HCT116 (cell line): ENCODE data around the gene ZBTB17.

Source experiments
- EZH2 ChIP-seq: fragments of 200-600 bp; sonication (generic); IDR thresholded peaks from 2 replicates; pipeline ENCODE4 v1.6.1; 2017; ENCODE audit warnings: antibody characterized with exemption, mixed run types
- EZH2phosphoT487 ChIP-seq: fragments of 200-600 bp; IDR thresholded peaks from 2 replicates; pipeline ENCODE4 v1.6.1; 2018; ENCODE audit warnings: antibody characterized with exemption, borderline replicate concordance
- POLR2A ChIP-seq: IDR thresholded peaks from 2 replicates; pipeline ENCODE4 v1.7.0; 2011; ENCODE audit warnings: borderline replicate concordance; ENCODE audit not compliant: insufficient read depth, insufficient read length; ENCODE audit errors: extremely low read depth
- SRF ChIP-seq: IDR thresholded peaks from 2 replicates; pipeline ENCODE4 v1.6.1; 2012; ENCODE audit warnings: low read depth
- TF ChIP-seq, protein P1 (sequence below), 3 experiments: fragments of 200-600 bp in 1 of 3; sonication (generic) in 1 of 3; IDR thresholded peaks in 2 of 3; conservative IDR thresholded peaks in 1 of 3; 2 replicates each; pipeline ENCODE4 v1.5.1; 2012 to 2017; ENCODE audit warnings: low read depth in 2 of 3, low read length in 2 of 3, antibody characterized with exemption in 1 of 3, borderline replicate concordance in 1 of 3, control low read depth in 1 of 3, mild to moderate bottlenecking in 1 of 3, mixed read lengths in 1 of 3, mixed run types in 1 of 3, moderate library complexity in 1 of 3; ENCODE audit not compliant: insufficient read depth in 1 of 3
- TF ChIP-seq, protein P2 (sequence below): IDR thresholded peaks from 2 replicates; pipeline ENCODE4 v1.6.1; 2012; ENCODE audit warnings: low read depth

DNA sequence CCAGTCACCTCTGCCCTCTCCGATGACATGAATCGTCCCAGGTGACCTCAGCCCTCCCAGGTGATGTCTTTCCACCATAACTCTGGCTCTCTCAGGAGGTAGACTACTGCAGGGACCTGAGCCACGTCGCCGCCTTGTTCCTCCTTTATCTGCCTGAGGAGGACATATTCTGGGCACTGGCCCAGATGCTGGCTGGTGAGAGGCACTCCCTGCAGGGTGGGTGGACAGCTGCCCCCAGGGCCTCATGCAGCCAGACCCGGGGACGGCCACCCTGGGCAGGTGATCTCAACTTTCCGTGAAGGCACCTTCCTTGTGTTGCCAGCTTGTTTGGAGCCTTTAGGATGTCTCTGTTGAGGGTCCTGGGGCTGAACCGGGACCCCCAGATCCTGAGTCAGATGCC, 13.9 kb upstream of the ZBTB17 start:
- TF ChIP-seq, protein P1, sequence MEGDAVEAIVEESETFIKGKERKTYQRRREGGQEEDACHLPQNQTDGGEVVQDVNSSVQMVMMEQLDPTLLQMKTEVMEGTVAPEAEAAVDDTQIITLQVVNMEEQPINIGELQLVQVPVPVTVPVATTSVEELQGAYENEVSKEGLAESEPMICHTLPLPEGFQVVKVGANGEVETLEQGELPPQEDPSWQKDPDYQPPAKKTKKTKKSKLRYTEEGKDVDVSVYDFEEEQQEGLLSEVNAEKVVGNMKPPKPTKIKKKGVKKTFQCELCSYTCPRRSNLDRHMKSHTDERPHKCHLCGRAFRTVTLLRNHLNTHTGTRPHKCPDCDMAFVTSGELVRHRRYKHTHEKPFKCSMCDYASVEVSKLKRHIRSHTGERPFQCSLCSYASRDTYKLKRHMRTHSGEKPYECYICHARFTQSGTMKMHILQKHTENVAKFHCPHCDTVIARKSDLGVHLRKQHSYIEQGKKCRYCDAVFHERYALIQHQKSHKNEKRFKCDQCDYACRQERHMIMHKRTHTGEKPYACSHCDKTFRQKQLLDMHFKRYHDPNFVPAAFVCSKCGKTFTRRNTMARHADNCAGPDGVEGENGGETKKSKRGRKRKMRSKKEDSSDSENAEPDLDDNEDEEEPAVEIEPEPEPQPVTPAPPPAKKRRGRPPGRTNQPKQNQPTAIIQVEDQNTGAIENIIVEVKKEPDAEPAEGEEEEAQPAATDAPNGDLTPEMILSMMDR (IDR thresholded peaks at IDR 0.05 in 2 of 3, conservative IDR thresholded peaks at IDR 0.05 in 1 of 3; ENCODE audit: borderline replicate concordance in 1 of 3, insufficient read depth in 1 of 3, low read depth in 2 of 3, low read length in 2 of 3): no peak
- TF ChIP-seq EZH2 (no peak), SRF (no peak), POLR2A (no peak), EZH2phosphoT487 (no peak)
- TF ChIP-seq, protein P2, sequence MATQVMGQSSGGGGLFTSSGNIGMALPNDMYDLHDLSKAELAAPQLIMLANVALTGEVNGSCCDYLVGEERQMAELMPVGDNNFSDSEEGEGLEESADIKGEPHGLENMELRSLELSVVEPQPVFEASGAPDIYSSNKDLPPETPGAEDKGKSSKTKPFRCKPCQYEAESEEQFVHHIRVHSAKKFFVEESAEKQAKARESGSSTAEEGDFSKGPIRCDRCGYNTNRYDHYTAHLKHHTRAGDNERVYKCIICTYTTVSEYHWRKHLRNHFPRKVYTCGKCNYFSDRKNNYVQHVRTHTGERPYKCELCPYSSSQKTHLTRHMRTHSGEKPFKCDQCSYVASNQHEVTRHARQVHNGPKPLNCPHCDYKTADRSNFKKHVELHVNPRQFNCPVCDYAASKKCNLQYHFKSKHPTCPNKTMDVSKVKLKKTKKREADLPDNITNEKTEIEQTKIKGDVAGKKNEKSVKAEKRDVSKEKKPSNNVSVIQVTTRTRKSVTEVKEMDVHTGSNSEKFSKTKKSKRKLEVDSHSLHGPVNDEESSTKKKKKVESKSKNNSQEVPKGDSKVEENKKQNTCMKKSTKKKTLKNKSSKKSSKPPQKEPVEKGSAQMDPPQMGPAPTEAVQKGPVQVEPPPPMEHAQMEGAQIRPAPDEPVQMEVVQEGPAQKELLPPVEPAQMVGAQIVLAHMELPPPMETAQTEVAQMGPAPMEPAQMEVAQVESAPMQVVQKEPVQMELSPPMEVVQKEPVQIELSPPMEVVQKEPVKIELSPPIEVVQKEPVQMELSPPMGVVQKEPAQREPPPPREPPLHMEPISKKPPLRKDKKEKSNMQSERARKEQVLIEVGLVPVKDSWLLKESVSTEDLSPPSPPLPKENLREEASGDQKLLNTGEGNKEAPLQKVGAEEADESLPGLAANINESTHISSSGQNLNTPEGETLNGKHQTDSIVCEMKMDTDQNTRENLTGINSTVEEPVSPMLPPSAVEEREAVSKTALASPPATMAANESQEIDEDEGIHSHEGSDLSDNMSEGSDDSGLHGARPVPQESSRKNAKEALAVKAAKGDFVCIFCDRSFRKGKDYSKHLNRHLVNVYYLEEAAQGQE: no peak
